GM12864 (cell line): Measurements from ENCODE around the gene SLC66A2.
A peak's percentile ranks its signal among the peaks of the same experiment; 100 is the strongest.

Source experiments
- DNase-seq: peaks from one replicate; pipeline ENCODE4 v3.0.0-alpha.2; 2011; ENCODE audit warnings: low read depth
- H3K4me3 ChIP-seq: 2 replicates; pipeline ENCODE4 v1.5.1; 2011; ENCODE audit warnings: mild to moderate bottlenecking, low read depth, low read length, control low read depth
- TF ChIP-seq, protein P1 (sequence below): IDR thresholded peaks from 2 replicates; pipeline ENCODE4 v1.5.1; 2011; ENCODE audit warnings: low read depth, mild to moderate bottlenecking, moderate library complexity, low read length, control low read depth, inconsistent platforms; ENCODE audit errors: missing control alignments

SLC66A2 gene

GRCh38 chr18:79949697-79950487, 1.6 kb downstream of the SLC66A2 start:
- TF ChIP-seq, protein P1, sequence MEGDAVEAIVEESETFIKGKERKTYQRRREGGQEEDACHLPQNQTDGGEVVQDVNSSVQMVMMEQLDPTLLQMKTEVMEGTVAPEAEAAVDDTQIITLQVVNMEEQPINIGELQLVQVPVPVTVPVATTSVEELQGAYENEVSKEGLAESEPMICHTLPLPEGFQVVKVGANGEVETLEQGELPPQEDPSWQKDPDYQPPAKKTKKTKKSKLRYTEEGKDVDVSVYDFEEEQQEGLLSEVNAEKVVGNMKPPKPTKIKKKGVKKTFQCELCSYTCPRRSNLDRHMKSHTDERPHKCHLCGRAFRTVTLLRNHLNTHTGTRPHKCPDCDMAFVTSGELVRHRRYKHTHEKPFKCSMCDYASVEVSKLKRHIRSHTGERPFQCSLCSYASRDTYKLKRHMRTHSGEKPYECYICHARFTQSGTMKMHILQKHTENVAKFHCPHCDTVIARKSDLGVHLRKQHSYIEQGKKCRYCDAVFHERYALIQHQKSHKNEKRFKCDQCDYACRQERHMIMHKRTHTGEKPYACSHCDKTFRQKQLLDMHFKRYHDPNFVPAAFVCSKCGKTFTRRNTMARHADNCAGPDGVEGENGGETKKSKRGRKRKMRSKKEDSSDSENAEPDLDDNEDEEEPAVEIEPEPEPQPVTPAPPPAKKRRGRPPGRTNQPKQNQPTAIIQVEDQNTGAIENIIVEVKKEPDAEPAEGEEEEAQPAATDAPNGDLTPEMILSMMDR, result no peak

DNA sequence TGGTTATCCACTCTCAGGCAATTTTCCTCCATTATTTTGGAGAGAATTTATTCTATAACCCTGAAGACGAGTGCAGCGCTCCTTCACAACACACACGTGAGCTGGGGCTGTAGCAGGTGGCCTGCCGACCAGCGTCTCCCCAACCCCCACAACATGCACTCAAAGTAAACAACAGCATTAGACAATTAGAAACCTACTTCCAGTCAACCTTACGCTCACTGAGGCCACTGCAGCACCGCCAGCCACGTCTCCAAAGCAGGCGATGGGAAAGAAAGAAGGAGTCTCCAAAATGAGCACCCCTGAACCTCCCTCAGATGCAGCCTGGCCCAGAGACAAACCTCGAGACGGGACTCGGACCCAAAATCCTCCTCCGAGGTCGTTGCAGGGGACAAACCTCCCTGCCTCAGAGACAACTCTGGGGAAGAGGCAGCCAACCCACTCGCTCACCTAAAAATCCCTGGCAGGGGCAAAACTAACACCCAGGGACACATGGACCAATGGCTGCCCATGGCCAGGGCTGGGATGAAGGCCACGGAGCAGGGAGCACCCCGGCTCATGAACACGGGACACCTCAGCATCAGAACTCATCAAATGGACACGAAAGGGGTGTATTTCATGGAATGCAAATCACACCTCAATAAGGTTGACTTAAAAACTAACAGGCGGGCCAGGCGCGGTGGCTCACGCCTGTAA, 2.6 kb downstream of the SLC66A2 start:
- DNase-seq, result no peak
- H3K4me3 ChIP-seq, result no peak overlapping the region
- TF ChIP-seq, protein P1, result no peak

More at GRCh38 chr18:79949697-79950487, 1.6 kb downstream of the SLC66A2 start:
- H3K4me3 ChIP-seq, result peak overlapping the region; percentile 73
- no peak for DNase-seq

GRCh38 chr18:79947881-79948610, 3.4 kb downstream of the SLC66A2 start:
- DNase-seq, result no peak
- TF ChIP-seq, protein P1, result no peak
- H3K4me3 ChIP-seq, result no peak overlapping the region

DNA sequence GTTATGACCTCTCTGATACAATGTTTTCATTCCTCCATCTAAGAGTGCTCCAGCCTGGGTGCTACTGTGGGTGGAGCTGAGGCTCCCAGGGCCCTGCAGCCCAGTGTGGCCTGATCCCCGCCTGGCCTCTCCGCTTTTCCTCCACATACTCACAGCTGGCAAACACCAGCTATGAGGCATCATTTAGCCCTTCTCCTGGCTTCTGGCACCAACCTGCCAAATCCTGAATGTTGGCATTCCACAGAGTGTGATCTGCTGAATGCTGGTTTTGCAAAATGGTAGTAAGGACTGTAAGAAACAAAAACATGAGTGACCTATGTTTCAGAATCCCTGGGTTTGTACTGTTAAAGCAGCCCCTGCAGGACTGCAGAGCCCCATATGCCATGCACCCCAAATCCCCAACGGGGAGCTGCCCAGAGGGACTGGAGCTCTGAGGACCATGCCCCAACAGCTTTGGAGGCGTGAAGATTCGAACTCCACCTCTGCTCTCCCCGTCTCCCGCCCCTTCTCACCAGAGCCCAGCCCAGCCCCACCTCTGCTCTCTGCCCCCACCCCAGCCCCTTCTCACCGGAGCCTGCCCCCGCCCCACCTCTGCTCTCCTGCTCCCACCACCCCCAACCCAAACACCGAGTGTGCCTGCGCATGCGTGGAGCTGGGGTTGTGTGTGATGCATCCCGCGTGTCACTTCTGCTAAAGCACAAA, 4.2 kb downstream of the SLC66A2 start:
- no peak overlapping the region for H3K4me3 ChIP-seq
- TF ChIP-seq, protein P1, result no peak
- DNase-seq, result no peak

DNA sequence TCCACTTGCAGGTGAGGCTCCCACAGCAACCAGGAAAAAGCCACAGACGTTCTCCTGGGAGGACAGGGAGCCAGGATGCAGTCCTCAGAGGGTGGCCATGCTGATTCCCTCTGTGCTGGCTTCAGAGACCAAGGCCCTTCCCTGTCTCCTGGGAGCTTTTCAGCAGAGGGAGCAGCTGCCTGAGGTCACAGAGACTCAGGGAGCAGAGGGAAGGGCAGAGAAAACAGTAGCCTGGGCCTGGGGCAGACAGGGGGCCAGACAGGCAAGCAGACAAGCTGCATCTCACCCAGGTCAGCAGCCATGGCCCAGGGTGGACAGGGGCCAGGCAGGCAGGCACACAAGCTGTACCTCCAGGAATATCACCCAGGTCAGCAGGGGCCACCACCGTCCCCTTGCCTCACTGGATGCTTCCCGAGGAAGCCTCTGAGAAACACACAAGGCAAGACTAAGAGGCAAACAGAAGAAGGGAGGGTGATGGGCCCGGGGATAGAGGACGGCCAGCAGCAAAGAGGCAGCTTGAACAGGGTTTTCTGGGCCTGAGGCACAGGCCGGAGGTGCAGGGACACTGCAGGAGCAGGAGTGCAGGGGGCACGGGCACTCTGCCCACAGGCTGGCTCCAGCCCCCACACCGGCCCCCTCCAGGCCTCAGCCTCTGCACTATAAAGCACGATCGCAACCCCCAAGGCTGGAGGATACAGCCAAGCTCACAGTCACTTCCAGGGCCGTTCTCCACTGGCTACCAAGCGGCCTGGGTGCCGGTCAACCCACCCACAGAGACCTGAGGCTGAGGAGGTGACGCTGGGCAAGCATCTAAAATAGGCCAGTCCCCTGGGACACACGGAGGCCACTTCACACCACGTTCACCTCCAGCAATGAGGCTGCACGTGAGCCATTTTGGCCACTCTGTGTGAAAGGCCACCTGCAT, 6.1 kb downstream of the SLC66A2 start:
- H3K4me3 ChIP-seq, result no peak overlapping the region
- TF ChIP-seq, protein P1, result no peak
- no peak for DNase-seq

GRCh38 chr18:79944746-79945117, 6.7 kb downstream of the SLC66A2 start:
- no peak for DNase-seq
- TF ChIP-seq, protein P1, result no peak
- H3K4me3 ChIP-seq, result no peak overlapping the region
